A673 (cell line): ENCODE data around the gene PPP2R2D. TPM values are rescaled to one million over a fixed set of nuclear protein-coding genes. Genes with fewer than 3 reads are reported as not detected.

ENCODE experiments used
- BruUV-seq: library from RNA; stranded (reverse); fragments of 400-500 nt; replicated peaks from 2 replicates; lab custom pipeline; 2021; lab: Mats Ljungman, UMichigan
- CTCF ChIA-PET: fragments of 300-600 bp; sonication (Branson Sonifier 250); formaldehyde crosslinking; loops from one replicate; lab custom pipeline; 2022; ENCODE audit warnings: antibody characterized with exemption; lab: Charles Lee
- POLR2A ChIA-PET: fragments of 300-600 bp; sonication (Branson Sonifier 250); formaldehyde crosslinking; loops from one replicate; lab custom pipeline; 2022; ENCODE audit warnings: antibody characterized with exemption; ENCODE audit not compliant: low non-redundant PET; lab: Charles Lee
- DNase-seq: peaks from one replicate; pipeline ENCODE4 v3.0.0-alpha.2; 2015; ENCODE audit warnings: low spot score
- H3K27ac ChIP-seq: fragments of 200-600 bp; sonication (generic); 2 replicates; pipeline ENCODE4 v1.5.1; 2016; ENCODE audit warnings: mixed run types, low read depth, mild to moderate bottlenecking, mixed read lengths, antibody characterized with exemption, low read length; ENCODE audit not compliant: poor library complexity, severe bottlenecking
- H3K27me3 ChIP-seq: fragments of 200-600 bp; sonication (generic); replicated peaks from 2 replicates; pipeline ENCODE4 v1.6.1; 2017; ENCODE audit warnings: mixed run types, low read depth, mild to moderate bottlenecking, mixed read lengths, antibody characterized with exemption, low read length; ENCODE audit not compliant: insufficient read depth, poor library complexity
- H3K36me3 ChIP-seq: fragments of 200-600 bp; sonication (generic); 2 replicates; pipeline ENCODE4 v1.6.1; 2016; ENCODE audit warnings: mixed run types, mild to moderate bottlenecking, mixed read lengths, antibody characterized with exemption, low read length; ENCODE audit not compliant: insufficient read depth, poor library complexity, severe bottlenecking
- H3K4me1 ChIP-seq: fragments of 200-600 bp; sonication (generic); 2 replicates; pipeline ENCODE4 v1.6.1; 2017; ENCODE audit warnings: mixed run types, mild to moderate bottlenecking, mixed read lengths, antibody characterized with exemption, low read length; ENCODE audit not compliant: insufficient read depth, poor library complexity, severe bottlenecking
- H3K4me3 ChIP-seq: fragments of 200-600 bp; sonication (generic); 2 replicates; pipeline ENCODE4 v1.5.1; 2016; ENCODE audit warnings: low read depth, mixed run types, mild to moderate bottlenecking, mixed read lengths, low read length; ENCODE audit not compliant: poor library complexity, severe bottlenecking
- H3K9me3 ChIP-seq: fragments of 200-600 bp; sonication (generic); 2 replicates; pipeline ENCODE4 v1.6.1; 2016; ENCODE audit warnings: mixed run types, low read depth, mild to moderate bottlenecking, mixed read lengths, antibody characterized with exemption, low read length; ENCODE audit not compliant: poor library complexity, severe bottlenecking
- EZH2 ChIP-seq: fragments of 200-600 bp; sonication (generic); IDR thresholded peaks from 2 replicates; pipeline ENCODE4 v1.6.1; 2017; ENCODE audit warnings: borderline replicate concordance, low read depth, mild to moderate bottlenecking, mixed read lengths, antibody characterized with exemption, low read length; ENCODE audit not compliant: poor library complexity, severe bottlenecking
- intact Hi-C: fragments of 100-400 bp; cut with micrococcal nuclease; formaldehyde crosslinking; loops from one replicate; pipeline ENCODE4 v1.10.0; 2022; ENCODE audit not compliant: unreplicated experiment
- total RNA-seq: library from RNA; stranded (reverse); gene quantifications from 2 replicates; pipeline ENCODE4 v1.2.3, GENCODE V29; 2021
- TF ChIP-seq, protein P1 (sequence below): fragments of 300-800, 200-600 bp; sonication (generic); conservative IDR thresholded peaks from 2 replicates; pipeline ENCODE4 v1.5.1; 2017; ENCODE audit warnings: low read depth, mild to moderate bottlenecking, antibody characterized with exemption, low read length, moderate library complexity, mixed read lengths

The PPP2R2D gene
- total RNA-seq, 1 experiment from 2014 or later, result 49.1 TPM

DNA sequence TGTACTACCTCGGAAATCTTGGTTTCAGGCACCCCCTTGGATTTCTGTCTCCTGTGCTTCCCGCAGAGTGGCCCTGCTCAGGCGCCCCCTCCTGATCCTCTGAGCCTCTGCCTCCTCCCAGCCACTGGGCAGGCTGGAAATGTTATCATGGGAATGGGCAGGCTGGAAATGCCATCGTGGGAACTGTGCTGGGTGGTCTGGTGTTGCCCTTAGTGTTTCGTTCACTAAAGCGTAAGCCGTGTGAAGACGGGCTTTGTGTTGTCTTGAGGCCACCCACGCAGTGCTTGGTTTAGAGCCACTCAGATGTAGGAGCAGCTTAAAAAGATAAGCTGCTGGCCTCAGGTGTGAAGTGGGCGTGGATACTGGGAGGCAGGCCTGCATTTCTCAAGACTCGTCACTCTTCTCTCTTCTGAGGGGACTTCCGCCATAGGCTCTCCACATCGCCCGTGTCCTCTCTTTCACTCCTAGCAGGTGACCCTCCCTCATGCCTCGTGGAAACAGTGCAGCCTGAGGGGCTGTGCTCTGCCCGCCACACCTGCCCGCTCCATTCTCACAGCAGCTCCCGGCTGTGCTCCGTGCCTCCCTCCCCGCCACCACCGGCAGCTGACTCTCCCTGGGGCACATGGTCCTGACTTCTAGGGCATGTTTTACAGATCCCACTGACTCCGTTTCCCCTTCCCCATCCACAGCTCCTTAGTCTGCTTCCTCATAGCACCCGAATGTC, 28.5 kb downstream of the PPP2R2D start:
- CTCF ChIA-PET, result no interaction called here
- no peak for DNase-seq
- TF ChIP-seq, protein P1, sequence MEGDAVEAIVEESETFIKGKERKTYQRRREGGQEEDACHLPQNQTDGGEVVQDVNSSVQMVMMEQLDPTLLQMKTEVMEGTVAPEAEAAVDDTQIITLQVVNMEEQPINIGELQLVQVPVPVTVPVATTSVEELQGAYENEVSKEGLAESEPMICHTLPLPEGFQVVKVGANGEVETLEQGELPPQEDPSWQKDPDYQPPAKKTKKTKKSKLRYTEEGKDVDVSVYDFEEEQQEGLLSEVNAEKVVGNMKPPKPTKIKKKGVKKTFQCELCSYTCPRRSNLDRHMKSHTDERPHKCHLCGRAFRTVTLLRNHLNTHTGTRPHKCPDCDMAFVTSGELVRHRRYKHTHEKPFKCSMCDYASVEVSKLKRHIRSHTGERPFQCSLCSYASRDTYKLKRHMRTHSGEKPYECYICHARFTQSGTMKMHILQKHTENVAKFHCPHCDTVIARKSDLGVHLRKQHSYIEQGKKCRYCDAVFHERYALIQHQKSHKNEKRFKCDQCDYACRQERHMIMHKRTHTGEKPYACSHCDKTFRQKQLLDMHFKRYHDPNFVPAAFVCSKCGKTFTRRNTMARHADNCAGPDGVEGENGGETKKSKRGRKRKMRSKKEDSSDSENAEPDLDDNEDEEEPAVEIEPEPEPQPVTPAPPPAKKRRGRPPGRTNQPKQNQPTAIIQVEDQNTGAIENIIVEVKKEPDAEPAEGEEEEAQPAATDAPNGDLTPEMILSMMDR, result no peak
- TF ChIP-seq EZH2, result no peak
- H3K4me1 ChIP-seq, result peaks cover 31% of the 10 kb centered on the region
- no peaks in the 10 kb centered on the region for H3K36me3 ChIP-seq
- BruUV-seq, result no TSS peak
- POLR2A ChIA-PET, result no interaction called here
- intact Hi-C loops, result no loop called here
- H3K9me3 ChIP-seq, result peaks cover 5% of the 10 kb centered on the region
- H3K27me3 ChIP-seq, result no peaks in the 10 kb centered on the region
- no peak overlapping the region for H3K4me3 ChIP-seq
- peak overlapping the region; percentile 72 for H3K27ac ChIP-seq

DNA sequence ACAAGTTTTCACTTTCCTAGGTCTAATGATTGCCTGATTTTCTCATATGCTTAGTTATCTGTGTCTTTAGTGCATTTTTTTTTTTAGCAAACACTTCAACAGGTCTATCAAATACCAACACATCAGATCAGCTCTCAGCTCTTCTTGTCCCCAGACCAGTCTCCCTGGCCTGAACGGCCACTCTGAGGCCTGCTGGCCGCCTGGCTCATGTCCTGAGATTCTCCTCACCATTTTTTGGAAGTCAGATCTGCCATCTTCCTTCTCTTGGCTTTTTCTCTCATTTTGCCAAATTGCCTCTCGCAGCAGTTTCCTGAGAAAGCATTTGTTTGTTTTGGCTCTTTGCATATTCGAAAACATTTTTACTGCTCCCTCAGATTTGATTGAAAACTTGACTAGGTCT, 29.3 kb downstream of the PPP2R2D start:
- CTCF ChIA-PET, result no interaction called here
- no peaks in the 10 kb centered on the region for H3K27me3 ChIP-seq
- BruUV-seq, result no TSS peak
- peaks cover 31% of the 10 kb centered on the region for H3K4me1 ChIP-seq
- peaks cover 2% of the 10 kb centered on the region for H3K36me3 ChIP-seq
- intact Hi-C loops, result no loop called here
- DNase-seq, result no peak
- peaks cover under 1% of the 10 kb centered on the region for H3K9me3 ChIP-seq
- no peak for TF ChIP-seq EZH2
- TF ChIP-seq, protein P1, result no peak
- H3K4me3 ChIP-seq, result no peak overlapping the region
- POLR2A ChIA-PET, result no interaction called here
- no peak overlapping the region for H3K27ac ChIP-seq

DNA sequence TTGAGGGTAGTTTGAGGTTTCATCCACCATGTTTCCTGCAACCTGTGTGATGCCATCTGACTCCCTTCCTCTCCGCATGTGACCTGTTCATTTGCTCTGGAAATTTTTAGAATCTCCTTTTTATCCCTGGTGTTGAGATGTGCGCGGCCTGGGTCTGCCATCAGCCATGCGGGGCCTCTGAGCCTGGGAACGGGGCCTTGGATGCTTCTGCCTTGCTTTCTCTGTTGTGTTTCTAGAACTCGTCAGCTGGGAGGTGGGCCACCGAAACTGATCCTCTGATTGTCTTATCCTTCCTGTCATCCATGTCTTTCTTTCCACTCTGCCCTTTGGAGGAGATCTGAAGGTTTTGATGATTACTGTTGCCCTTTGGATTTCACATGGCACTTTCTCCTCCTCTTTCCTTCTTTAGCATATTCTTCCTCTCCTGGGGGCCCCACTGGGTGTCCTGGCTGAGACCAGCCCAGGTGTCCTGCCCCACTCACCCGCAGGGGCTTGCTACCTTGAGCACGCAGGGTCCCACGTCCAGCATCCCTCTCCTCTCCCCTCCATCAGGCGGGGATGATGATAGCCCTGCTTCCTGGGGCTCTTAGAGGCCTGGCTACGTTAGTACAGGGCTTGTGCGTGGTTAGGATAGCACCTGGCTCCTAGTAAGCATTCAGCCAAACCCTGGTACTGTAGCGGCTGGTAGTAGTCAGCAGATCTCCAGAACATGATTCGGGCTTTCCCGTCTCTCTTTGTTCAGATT, 29.9 kb downstream of the PPP2R2D start:
- no peaks in the 10 kb centered on the region for H3K27me3 ChIP-seq
- no peak for DNase-seq
- ChIA-PET POLR2A (no interaction called here), CTCF (no interaction called here)
- H3K36me3 ChIP-seq, result peaks cover 6% of the 10 kb centered on the region
- H3K27ac ChIP-seq, result no peak overlapping the region
- intact Hi-C loops, result no loop called here
- H3K4me3 ChIP-seq, result no peak overlapping the region
- H3K9me3 ChIP-seq, result no peaks in the 10 kb centered on the region
- H3K4me1 ChIP-seq, result peaks cover 31% of the 10 kb centered on the region
- no peak for TF ChIP-seq EZH2
- TF ChIP-seq, protein P1, result no peak
- no TSS peak for BruUV-seq
